Endothelial cell of hepatic sinusoid (primary cell): ENCODE results near the gene CIROP.

Experiments
- in situ Hi-C: cut with HindIII; loops from 2 replicates; pipeline ENCODE4 v1.10.0; 2017; ENCODE audit warnings: low sequenced_read_pairs

Gene CIROP

GRCh38 chr14:23095196-23096108 lies 9.3 kb downstream of the CIROP start, which contains the start of gene C14orf119:
TSS of gene C14orf119 (plus strand) at chr14:23095505. CDS start at chr14:23097659, 2,154 bp downstream.
- in situ Hi-C loops: no loop called here

GRCh38 chr14:23094666-23095195 lies 10.1 kb downstream of the CIROP start, which contains the start of gene ACIN1:
TSS of gene ACIN1 (minus strand) at chr14:23095136. CDS start at chr14:23095112, 24 bp downstream.
- in situ Hi-C loops: no loop called here

- in situ Hi-C loops: no loop called here
Measured at GRCh38 chr14:23093991-23094665, 10.7 kb downstream of the CIROP start.

- in situ Hi-C loops: no loop called here
Measured at GRCh38 chr14:23093526-23093925, 11.3 kb downstream of the CIROP start.

- in situ Hi-C loops: no loop called here
Measured at GRCh38 chr14:23093104-23093503, 11.7 kb downstream of the CIROP start.

GRCh38 chr14:23091294-23092225 lies 13.2 kb downstream of the CIROP start:
- in situ Hi-C loops: no loop called here

GRCh38 chr14:23090254-23090636 lies 14.5 kb downstream of the CIROP start:
- in situ Hi-C loops: no loop called here

- in situ Hi-C loops: no loop called here
Measured at GRCh38 chr14:23089498-23090253, 15.1 kb downstream of the CIROP start.

GRCh38 chr14:23086565-23086964 lies 18.2 kb downstream of the CIROP start:
- in situ Hi-C loops: no loop called here

- in situ Hi-C loops: no loop called here
Measured at GRCh38 chr14:23085458-23085857, 19.3 kb downstream of the CIROP start.

GRCh38 chr14:23080474-23080873 lies 24.3 kb downstream of the CIROP start:
- in situ Hi-C loops: loop anchor here (5.0 kb wide), 1 partner anchor 103 kb away; no protein-coding TSS in a partner anchor

- in situ Hi-C loops: loop anchor here (5.0 kb wide), 1 partner anchor 102 kb away; no protein-coding TSS in a partner anchor
Measured at GRCh38 chr14:23079716-23080115, 25.1 kb downstream of the CIROP start.

- in situ Hi-C loops: no loop called here
Measured at GRCh38 chr14:23078692-23079116, 26.1 kb downstream of the CIROP start.

- in situ Hi-C loops: no loop called here
Measured at GRCh38 chr14:23077962-23078361, 26.8 kb downstream of the CIROP start.

GRCh38 chr14:23076785-23077408 lies 27.9 kb downstream of the CIROP start:
- in situ Hi-C loops: no loop called here

- in situ Hi-C loops: no loop called here
Measured at GRCh38 chr14:23074906-23075305, 29.9 kb downstream of the CIROP start.

GRCh38 chr14:23071921-23072539 lies 32.8 kb downstream of the CIROP start:
- in situ Hi-C loops: no loop called here

GRCh38 chr14:23071244-23071920 lies 33.4 kb downstream of the CIROP start:
- in situ Hi-C loops: no loop called here
